Hepatocyte (in vitro differentiated cells): Measurements from ENCODE around the gene FERMT3.

Source experiments
- CTCF ChIP-seq: fragments of 200-600 bp; sonication (generic); IDR thresholded peaks from 2 replicates; pipeline ENCODE4 v1.5.1; 2016; ENCODE audit warnings: antibody characterized with exemption, mild to moderate bottlenecking; ENCODE audit not compliant: poor library complexity
- EZH2 ChIP-seq: fragments of 200-600 bp; sonication (generic); IDR thresholded peaks from 2 replicates; pipeline ENCODE4 v1.6.1; 2016; ENCODE audit warnings: antibody characterized with exemption, mild to moderate bottlenecking, borderline replicate concordance
- EZH2phosphoT487 ChIP-seq: fragments of 200-600 bp; sonication (generic); IDR thresholded peaks from one replicate; pipeline ENCODE4 v1.6.1; 2018; ENCODE audit warnings: antibody characterized with exemption, mild to moderate bottlenecking, low read depth, moderate library complexity; ENCODE audit not compliant: unreplicated experiment, severe bottlenecking

DNA sequence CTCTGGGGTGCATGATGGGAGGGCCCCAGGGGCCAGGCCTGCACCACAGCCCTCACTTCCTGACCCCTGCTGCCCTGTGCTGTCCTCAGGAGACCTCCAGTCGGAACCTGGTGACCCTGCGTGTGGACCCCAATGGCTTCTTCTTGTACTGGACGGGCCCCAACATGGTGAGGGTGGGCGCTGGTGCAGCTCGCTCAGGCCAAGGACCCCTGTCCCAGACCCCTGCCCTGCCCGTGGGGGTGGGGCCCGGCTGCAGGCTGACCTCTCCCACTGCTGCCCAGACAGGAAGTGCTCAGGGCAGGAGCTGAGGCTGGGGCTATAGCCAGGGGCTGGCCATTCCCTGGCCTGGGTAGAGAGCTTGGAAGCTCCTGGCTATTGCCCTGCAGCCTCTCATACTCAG is 47.8 kb downstream of the FERMT3 start:
- TF ChIP-seq CTCF (no peak), EZH2 (no peak), EZH2phosphoT487 (no peak)
